H1 (cell line): Measurements from ENCODE around the gene TMEM107. TPM values are rescaled to one million over a fixed set of nuclear protein-coding genes. Genes with fewer than 3 reads are reported as not detected.

Experiments
- CTCF ChIA-PET: fragments of 300-600 bp; sonication (Branson Sonifier 250); formaldehyde crosslinking; loops from one replicate; lab custom pipeline; 2021; ENCODE audit not compliant: partially characterized antibody; lab: Charles Lee
- POLR2A ChIA-PET: fragments of 300-600 bp; sonication (Branson Sonifier 250); formaldehyde crosslinking; loops from one replicate; lab custom pipeline; 2021; ENCODE audit warnings: inconsistent platforms; ENCODE audit not compliant: partially characterized antibody; lab: Charles Lee
- DNase-seq, 2 experiments: peaks; one replicate each; pipeline versions ENCODE4 v3.0.0 to v3.0.0-alpha.2; 2010 to 2022; ENCODE audit warnings: low spot score in 2 of 2, low read depth in 1 of 2, mixed read lengths in 1 of 2
- FAIRE-seq: peaks from 2 replicates; lab custom pipeline; 2011; peaks lifted over from hg19 to GRCh38; lab: Jason Lieb, UNC
- H2AFZ ChIP-seq: 2 replicates; pipeline ENCODE4 v1.8.1; 2012; ENCODE audit warnings: low read length, inconsistent platforms
- H2AK5ac ChIP-seq: 2 replicates; pipeline ENCODE4 v1.6.1; 2013; ENCODE audit warnings: low read depth, low read length
- H2BK120ac ChIP-seq: replicated peaks from 2 replicates; pipeline ENCODE3; 2013; ENCODE audit warnings: low read depth, low read length, inconsistent platforms
- H2BK12ac ChIP-seq: 2 replicates; pipeline ENCODE4 v1.6.1; 2013; ENCODE audit warnings: low read depth, low read length
- H2BK15ac ChIP-seq: 2 replicates; pipeline ENCODE4 v1.6.1; 2013; ENCODE audit warnings: low read length
- H2BK20ac ChIP-seq: 2 replicates; pipeline ENCODE4 v1.6.1; 2013; ENCODE audit warnings: low read length
- H2BK5ac ChIP-seq: 2 replicates; pipeline ENCODE4 v1.6.1; 2013; ENCODE audit warnings: low read depth, low read length
- H3K14ac ChIP-seq: 2 replicates; pipeline ENCODE4 v1.6.1; 2013; ENCODE audit warnings: inconsistent platforms; ENCODE audit not compliant: insufficient read length
- H3K18ac ChIP-seq: 2 replicates; pipeline ENCODE4 v1.6.1; 2013; ENCODE audit warnings: low read length; ENCODE audit errors: extremely low read depth
- H3K23ac ChIP-seq: 2 replicates; pipeline ENCODE4 v1.6.1; 2013; ENCODE audit warnings: inconsistent platforms; ENCODE audit not compliant: insufficient read length
- H3K23me2 ChIP-seq: 2 replicates; pipeline ENCODE4 v1.6.1; 2013; ENCODE audit warnings: low read depth, low read length
- H3K27ac ChIP-seq: 2 replicates; pipeline ENCODE4 v1.6.1; 2011; ENCODE audit warnings: low read depth, low read length, inconsistent platforms
- H3K27me3 ChIP-seq, 4 experiments: replicated peaks in 1 of 4; 1 replicate in 1 of 4; 2 replicates in 3 of 4; pipeline versions ENCODE4 v1.6.1 to v1.8.1; 2011 to 2013; ENCODE audit warnings: low read length in 3 of 4, mild to moderate bottlenecking in 3 of 4, inconsistent platforms in 2 of 4, mixed read lengths in 2 of 4, moderate library complexity in 1 of 4; ENCODE audit not compliant: control insufficient read depth in 3 of 4, insufficient read depth in 3 of 4; ENCODE audit errors: extremely low read depth in 1 of 4
- H3K36me3 ChIP-seq, 4 experiments: 2 replicates each; pipeline versions ENCODE4 v1.6.1 to v1.8.1; 2011 to 2013; ENCODE audit warnings: mild to moderate bottlenecking in 4 of 4, low read length in 3 of 4, moderate library complexity in 2 of 4, control low read depth in 1 of 4, inconsistent platforms in 1 of 4; ENCODE audit not compliant: insufficient read depth in 4 of 4, control insufficient read depth in 2 of 4
- H3K4ac ChIP-seq: replicated peaks from 2 replicates; pipeline ENCODE3; 2013; ENCODE audit warnings: low read length, low read depth, mixed read lengths, inconsistent platforms; ENCODE audit not compliant: insufficient read length
- H3K4me1 ChIP-seq, 4 experiments: replicated peaks in 1 of 4; 1 replicate in 1 of 4; 2 replicates in 3 of 4; pipeline versions ENCODE4 v1.6.1 to v1.8.1; 2011 to 2013; ENCODE audit warnings: low read length in 3 of 4, inconsistent platforms in 2 of 4, mixed read lengths in 1 of 4; ENCODE audit not compliant: insufficient read depth in 4 of 4, control insufficient read depth in 3 of 4
- H3K4me2 ChIP-seq, 2 experiments: 2 replicates each; pipeline versions ENCODE4 v1.6.1 to v1.8.1; 2011 to 2013; ENCODE audit warnings: low read depth in 2 of 2, low read length in 2 of 2, control low read depth in 1 of 2, inconsistent platforms in 1 of 2, mild to moderate bottlenecking in 1 of 2; ENCODE audit not compliant: insufficient read depth in 1 of 2
- H3K4me3 ChIP-seq, 4 experiments: fragments of 200-600, 300-600 bp in 1 of 4; sonication (generic), shearing (Covaris generic), sonication (Bioruptor Twin) in 1 of 4; 2 replicates each; pipeline versions ENCODE4 v1.5.1 to v1.8.1; 2011 to 2016; ENCODE audit warnings: low read length in 4 of 4, low read depth in 3 of 4, control low read depth in 2 of 4, inconsistent platforms in 2 of 4, mild to moderate bottlenecking in 2 of 4, mixed read lengths in 1 of 4, moderate library complexity in 1 of 4; ENCODE audit not compliant: insufficient read depth in 2 of 4; ENCODE audit errors: extremely low read depth in 1 of 4
- H3K56ac ChIP-seq: replicated peaks from 2 replicates; pipeline ENCODE3; 2013; ENCODE audit warnings: low read depth, mild to moderate bottlenecking, mixed read lengths, low read length, inconsistent platforms; ENCODE audit not compliant: insufficient read length
- H3K79me1 ChIP-seq: 2 replicates; pipeline ENCODE4 v1.6.1; 2013; ENCODE audit warnings: low read depth, low read length, control low read depth
- H3K79me2 ChIP-seq, 2 experiments: 2 replicates each; pipeline versions ENCODE4 v1.6.1 to v1.8.1; 2012 to 2013; ENCODE audit warnings: low read length in 2 of 2, mild to moderate bottlenecking in 2 of 2, inconsistent platforms in 1 of 2; ENCODE audit not compliant: insufficient read depth in 2 of 2, control insufficient read depth in 1 of 2
- H3K9ac ChIP-seq, 4 experiments: replicated peaks in 1 of 4; 1 replicate in 1 of 4; 2 replicates in 3 of 4; pipeline versions ENCODE4 v1.6.1 to v1.8.1; 2011 to 2013; ENCODE audit warnings: low read depth in 3 of 4, low read length in 3 of 4, control low read depth in 2 of 4, mild to moderate bottlenecking in 2 of 4, moderate library complexity in 2 of 4, inconsistent platforms in 1 of 4; ENCODE audit errors: extremely low read depth in 1 of 4
- H3K9me3 ChIP-seq, 2 experiments: 2 replicates each; pipeline versions ENCODE4 v1.6.1 to v1.8.1; 2012 to 2013; ENCODE audit warnings: mild to moderate bottlenecking in 2 of 2, moderate library complexity in 2 of 2, control low read depth in 1 of 2, inconsistent platforms in 1 of 2, low read depth in 1 of 2, low read length in 1 of 2, mixed read lengths in 1 of 2; ENCODE audit not compliant: insufficient read depth in 2 of 2
- H4K20me1 ChIP-seq, 2 experiments: replicated peaks in 1 of 2; 2 replicates each; pipeline versions ENCODE3 to v1.8.1; 2011 to 2013; ENCODE audit warnings: inconsistent platforms in 2 of 2, low read length in 2 of 2, mild to moderate bottlenecking in 1 of 2; ENCODE audit not compliant: insufficient read depth in 2 of 2, control insufficient read depth in 1 of 2
- H4K5ac ChIP-seq: 2 replicates; pipeline ENCODE4 v1.6.1; 2013; ENCODE audit warnings: low read length, low read depth, mixed read lengths, inconsistent platforms; ENCODE audit not compliant: insufficient read length
- H4K8ac ChIP-seq: 2 replicates; pipeline ENCODE4 v1.8.0; 2013; ENCODE audit warnings: mild to moderate bottlenecking, moderate library complexity, low read length, inconsistent platforms; ENCODE audit not compliant: insufficient read depth; ENCODE audit errors: extremely low read depth
- H4K91ac ChIP-seq: replicated peaks from 2 replicates; pipeline ENCODE3; 2013; ENCODE audit warnings: low read length, mixed read lengths, inconsistent platforms; ENCODE audit not compliant: insufficient read length
- EZH2 ChIP-seq: fragments of 200-600 bp; sonication (generic); IDR thresholded peaks from 2 replicates; pipeline ENCODE4 v1.7.1; 2012; ENCODE audit warnings: low read depth, mild to moderate bottlenecking, moderate library complexity, low read length, inconsistent platforms; ENCODE audit not compliant: severe bottlenecking
- FOSL1 ChIP-seq: IDR thresholded peaks from 2 replicates; pipeline ENCODE4 v1.6.1; 2011; ENCODE audit warnings: mild to moderate bottlenecking, low read depth, low read length, moderate library complexity; ENCODE audit not compliant: insufficient read depth
- JUN ChIP-seq: IDR thresholded peaks from 2 replicates; pipeline ENCODE4 v1.6.1; 2011; ENCODE audit warnings: low read depth, mild to moderate bottlenecking, improper control_type of control experiment, low read length
- NANOG ChIP-seq: IDR thresholded peaks from 2 replicates; pipeline ENCODE4 v1.6.1; 2011; ENCODE audit warnings: low read length, low read depth, mild to moderate bottlenecking, inconsistent platforms; ENCODE audit not compliant: insufficient read depth, poor library complexity, severe bottlenecking
- POLR2AphosphoS5 ChIP-seq: IDR thresholded peaks from 2 replicates; pipeline ENCODE4 v1.6.1; 2011; ENCODE audit warnings: low read depth, low read length
- POU5F1 ChIP-seq: IDR thresholded peaks from 2 replicates; pipeline ENCODE4 v1.6.1; 2011; ENCODE audit warnings: low read depth, mild to moderate bottlenecking, low read length, moderate library complexity
- RNF2 ChIP-seq: fragments of 200-900, 300-1000 bp; sonication (generic); IDR thresholded peaks from 2 replicates; pipeline ENCODE4 v1.7.1; 2016; ENCODE audit warnings: borderline replicate concordance, low read depth, mild to moderate bottlenecking, antibody characterized with exemption, low read length; ENCODE audit not compliant: poor library complexity, severe bottlenecking; ENCODE audit errors: missing control alignments
- RXRA ChIP-seq: IDR thresholded peaks from 2 replicates; pipeline ENCODE4 v1.6.1; 2011; ENCODE audit warnings: low read depth, mild to moderate bottlenecking, low read length, moderate library complexity; ENCODE audit not compliant: insufficient read depth
- SIN3A ChIP-seq, 2 experiments: IDR thresholded peaks in 1 of 2; conservative IDR thresholded peaks in 1 of 2; 2 replicates each; pipeline ENCODE4 v1.6.1; 2011 to 2012; ENCODE audit warnings: low read length in 2 of 2, improper control_type of control experiment in 1 of 2, low read depth in 1 of 2, mild to moderate bottlenecking in 1 of 2
- SP4 ChIP-seq: IDR thresholded peaks from 2 replicates; pipeline ENCODE4 v1.6.1; 2012; ENCODE audit warnings: low read length, inconsistent platforms
- TAF1 ChIP-seq: IDR thresholded peaks from 2 replicates; pipeline ENCODE4 v1.6.1; 2011; ENCODE audit warnings: mild to moderate bottlenecking, low read depth, low read length
- TEAD4 ChIP-seq: IDR thresholded peaks from 2 replicates; pipeline ENCODE4 v1.6.1; 2012; ENCODE audit warnings: low read depth, low read length, inconsistent platforms, mixed read lengths
- YY1 ChIP-seq: IDR thresholded peaks from 2 replicates; pipeline ENCODE4 v1.6.1; 2011; ENCODE audit warnings: low read depth, mild to moderate bottlenecking, low read length
- ZNF274 ChIP-seq: IDR thresholded peaks from 2 replicates; pipeline ENCODE4 v1.7.0; 2012; ENCODE audit warnings: low read length, borderline replicate concordance; ENCODE audit errors: extremely low read depth
- WGBS, 2 experiments: shearing (Covaris generic) in 1 of 2; methylation state at CpG; one replicate each; pipeline versions ENCODE4 v1.1.6 to v1.1.7; 2013 to 2015; ENCODE audit warnings: low lambda C conversion rate in 2 of 2, mixed read lengths in 2 of 2, inconsistent platforms in 1 of 2, low coverage in 1 of 2, missing lambda C conversion rate in 1 of 2; ENCODE audit not compliant: insufficient replicate concordance in 2 of 2, insufficient coverage in 1 of 2, insufficient read length in 1 of 2; ENCODE audit errors: extremely low coverage in 1 of 2, missing lambda C conversion rate in 1 of 2; 5-methylcytosine and 5-hydroxymethylcytosine counted together
- polyA plus RNA-seq, 7 experiments: library from polyadenylated mRNA; depleted of rRNA in 3 of 7; stranded (reverse) in 5 of 7; unstranded in 2 of 7; fragments of >200 nt in 5 of 7; fragments of 200-250 nt in 2 of 7; gene quantifications; 1 replicate in 5 of 7; 2 replicates in 1 of 7; 4 replicates in 1 of 7; pipeline versions ENCODE4 v1.2.1 to v1.2.3, GENCODE V29; 2011 to 2013; ENCODE audit warnings: missing spikeins in 2 of 7, mixed read lengths in 2 of 7
- total RNA-seq: library from RNA; stranded (reverse); fragmentation: NEBNext Ultra II Directional; extraction: Animal tissue kit (Norgen Biotek cat#: 25700); gene quantifications from 2 replicates; pipeline ENCODE4 v1.2.1, GENCODE V29; 2021

TMEM107 gene
- total and polyA plus RNA-seq, 2 of the 8 experiments (the other 6 are each of a cell fraction or from before 2014, with no cell fraction given), result 17.3 to 21.5 TPM

DNA sequence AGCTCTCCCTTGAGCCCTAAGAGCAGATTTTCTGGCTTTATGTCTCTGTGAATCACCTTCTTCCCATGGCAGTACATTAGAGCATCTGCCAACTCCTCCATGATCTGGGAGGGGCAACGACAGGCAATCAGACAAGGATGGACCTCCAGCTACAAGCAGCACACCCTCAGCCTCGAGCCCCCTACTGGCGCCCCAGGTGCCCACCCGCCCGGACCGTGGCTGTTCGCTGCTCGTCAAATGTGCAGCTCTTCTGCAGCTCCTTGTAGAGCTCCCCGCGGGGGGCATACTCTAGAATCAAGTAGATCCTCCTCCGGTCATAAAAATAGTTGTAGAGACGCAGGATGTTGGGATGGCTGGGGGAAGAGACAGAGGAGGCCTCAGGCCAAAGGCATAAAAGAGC lies 30.4 kb upstream of the TMEM107 start:
- Histone ChIP-seq H4K5ac (no peak overlapping the region), H2BK12ac (no peak overlapping the region), H3K23me2 (peaks cover 4% of the 10 kb centered on the region), H3K4me3 (no peak overlapping the region), H3K23ac (no peak overlapping the region), H3K4ac (no peak overlapping the region), H3K36me3 (peaks cover 16 to 42% (median 29%) of the 10 kb centered on the region in 4 experiments; a peak in 7 of 8 replicates), H4K20me1 (peaks cover 5 to 6% of the 10 kb centered on the region in 2 experiments), H3K14ac (no peak overlapping the region), H3K4me1 (peaks cover 0 to 4% (median under 1%) of the 10 kb centered on the region in 4 experiments; a peak in 2 of 7 replicates), H3K27me3 (no peaks in the 10 kb centered on the region), H3K9ac (no peak overlapping the region), H2BK5ac (no peak overlapping the region), H4K91ac (no peak overlapping the region), H3K9me3 (no peaks in the 10 kb centered on the region), H3K79me1 (0 out of 2 replicates have a peak, but pooled peaks cover 4% of the 10 kb centered on the region), H2BK120ac (no peak overlapping the region), H3K18ac (no peak overlapping the region), H2AK5ac (no peak overlapping the region), H3K56ac (no peak overlapping the region), H2BK20ac (no peak overlapping the region), H3K4me2 (no peak overlapping the region), H2AFZ (no peak overlapping the region), H2BK15ac (no peak overlapping the region), H4K8ac (no peak overlapping the region), H3K79me2 (peaks cover 3 to 16% of the 10 kb centered on the region in 2 experiments), H3K27ac (no peak overlapping the region)
- DNase-seq (no peak), FAIRE-seq (no peak)
- 96% methylated on average over 10 of the region's 12 CpGs; no CpG with 5 or more reads in 1 of the 2 experiments for WGBS, 2 experiments
- POLR2A ChIA-PET, result interaction anchor here (0.7 to 19.6 kb wide), 8 partner anchors 8 to 618 kb away, joined by 3 to 373 read pairs (median 4); partner anchors contain the start of gene BORCS6
- CTCF ChIA-PET, result interaction anchor here (0.9 to 1.8 kb wide), 5 partner anchors 8 to 19 kb away, joined by 3 to 4 read pairs (median 3); no protein-coding TSS in a partner anchor
- TF ChIP-seq SIN3A (conservative IDR thresholded peaks at IDR 0.05 in 1 of 2, IDR thresholded peaks at IDR 0.05 in 1 of 2; ENCODE audit: low read depth in 1 of 2, low read length in 2 of 2), result no peak
- TF ChIP-seq NANOG, result no peak
- no peak for TF ChIP-seq ZNF274
- TF ChIP-seq YY1, result no peak
- TF ChIP-seq EZH2, result no peak
- no peak for TF ChIP-seq FOSL1
- TF ChIP-seq JUN, result no peak
- no peak for TF ChIP-seq SP4
- TF ChIP-seq RNF2, result no peak
- no peak for TF ChIP-seq POU5F1
- no peak for TF ChIP-seq TEAD4
- TF ChIP-seq TAF1, result no peak
- TF ChIP-seq RXRA, result no peak
- no peak for TF ChIP-seq POLR2AphosphoS5
